Ovary (tissue), 9 donors: ENCODE measurements around the gene LHFPL5. TPM values are rescaled to one million over a fixed set of nuclear protein-coding genes. Genes with fewer than 3 reads are reported as not detected.

Source experiments
- DNase-seq, 5 donors: peaks; one replicate each; pipeline ENCODE4 v3.0.0-alpha.2; 2019 to 2020
- H3K27ac ChIP-seq, 2 donors: fragments of 200-600 bp; one replicate each; pipeline versions ENCODE4 v1.5.1 to v1.8.0; 2019 to 2022
- H3K27me3 ChIP-seq: fragments of 200-600 bp; one replicate; pipeline ENCODE4 v1.8.0; 2022
- H3K36me3 ChIP-seq: fragments of 200-600 bp; sonication (generic); one replicate; pipeline ENCODE4 v1.5.1; 2019
- H3K4me1 ChIP-seq: one replicate; pipeline ENCODE4 v1.8.1; 2013; ENCODE audit warnings: mild to moderate bottlenecking, moderate library complexity; ENCODE audit not compliant: insufficient read depth
- H3K4me3 ChIP-seq: fragments of 200-600 bp; sonication (generic); one replicate; pipeline ENCODE4 v1.5.1; 2017
- H3K9me3 ChIP-seq, 2 donors: fragments of 200-600 bp in 1 of 2; sonication (generic) in 1 of 2; one replicate each; pipeline versions ENCODE4 v1.5.1 to v1.8.1; 2013 to 2019; ENCODE audit warnings: mild to moderate bottlenecking in 1 of 2, moderate library complexity in 1 of 2
- EP300 ChIP-seq: sonication (generic); formaldehyde crosslinking; IDR thresholded peaks from one replicate; pipeline ENCODE4 v1.6.1; 2017; ENCODE audit warnings: antibody characterized with exemption
- POLR2A ChIP-seq: fragments of 450-650 bp; IDR thresholded peaks from one replicate; pipeline ENCODE4 v1.6.1; 2017; ENCODE audit warnings: antibody characterized with exemption, mild to moderate bottlenecking, moderate library complexity
- WGBS, 3 donors: extraction: QIAGEN DNeasy Blood & Tissue Kit in 1 of 3; methylation state at CpG; one replicate each; pipeline versions ENCODE4 v1.1.5 to v1.1.7; 2013 to 2017; 5-methylcytosine and 5-hydroxymethylcytosine counted together
- intact Hi-C, 4 donors: fragments of 100-400 bp; cut with DNase I; formaldehyde crosslinking; loops; one replicate each; pipeline versions ENCODE4 v1.11.0 to v1.15.1; 2022 to 2023
- polyA plus RNA-seq, 2 donors: library from polyadenylated mRNA; stranded (reverse); fragments of 200-250 nt in 1 of 2; fragments of 350-450 nt in 1 of 2; fragmentation: Illumina TruSeq in 1 of 2; extraction: RNeasy Lipid Tissue Mini Kit (QIAGEN cat#74804) in 1 of 2; gene quantifications; one replicate each; pipeline ENCODE4 v1.2.3, GENCODE V29; 2013 to 2014
- total RNA-seq, 7 donors: library from RNA; depleted of rRNA in 2 of 7; stranded (reverse); fragments of >200 nt in 2 of 7; fragmentation: NEBNext Ultra II Directional in 3 of 7; extraction: Animal tissue kit (Norgen Biotek cat#: 25700) in 3 of 7; gene quantifications; one replicate each; pipeline versions ENCODE4 v1.1.0 to v1.2.4, GENCODE V29; 2016 to 2023
- TF ChIP-seq, protein P1 (sequence below), 3 donors: fragments of 450-650 bp in 2 of 3; fragments of 200-600 bp in 1 of 3; IDR thresholded peaks; one replicate each; pipeline versions ENCODE4 v1.5.1 to v1.8.0; 2016 to 2022; ENCODE audit warnings: antibody characterized with exemption in 3 of 3, mild to moderate bottlenecking in 1 of 3
- donor health status: DM: no; HTN: no; CAD: no; lungs with moderate emphysema.
- donor health status: DM: no; HTN: no; CAD: no.
- donor health status: Bipolar disorder and iron deficiency.
- donor health status: DM: yes; HTN: yes; CAD: no.
- donor health status: DM: no; HTN: no; CAD: no.
- donor health status: DM: yes; HTN: yes; CAD: no.

LHFPL5 gene
- total and polyA plus RNA-seq, 9 donors: not detected

DNA sequence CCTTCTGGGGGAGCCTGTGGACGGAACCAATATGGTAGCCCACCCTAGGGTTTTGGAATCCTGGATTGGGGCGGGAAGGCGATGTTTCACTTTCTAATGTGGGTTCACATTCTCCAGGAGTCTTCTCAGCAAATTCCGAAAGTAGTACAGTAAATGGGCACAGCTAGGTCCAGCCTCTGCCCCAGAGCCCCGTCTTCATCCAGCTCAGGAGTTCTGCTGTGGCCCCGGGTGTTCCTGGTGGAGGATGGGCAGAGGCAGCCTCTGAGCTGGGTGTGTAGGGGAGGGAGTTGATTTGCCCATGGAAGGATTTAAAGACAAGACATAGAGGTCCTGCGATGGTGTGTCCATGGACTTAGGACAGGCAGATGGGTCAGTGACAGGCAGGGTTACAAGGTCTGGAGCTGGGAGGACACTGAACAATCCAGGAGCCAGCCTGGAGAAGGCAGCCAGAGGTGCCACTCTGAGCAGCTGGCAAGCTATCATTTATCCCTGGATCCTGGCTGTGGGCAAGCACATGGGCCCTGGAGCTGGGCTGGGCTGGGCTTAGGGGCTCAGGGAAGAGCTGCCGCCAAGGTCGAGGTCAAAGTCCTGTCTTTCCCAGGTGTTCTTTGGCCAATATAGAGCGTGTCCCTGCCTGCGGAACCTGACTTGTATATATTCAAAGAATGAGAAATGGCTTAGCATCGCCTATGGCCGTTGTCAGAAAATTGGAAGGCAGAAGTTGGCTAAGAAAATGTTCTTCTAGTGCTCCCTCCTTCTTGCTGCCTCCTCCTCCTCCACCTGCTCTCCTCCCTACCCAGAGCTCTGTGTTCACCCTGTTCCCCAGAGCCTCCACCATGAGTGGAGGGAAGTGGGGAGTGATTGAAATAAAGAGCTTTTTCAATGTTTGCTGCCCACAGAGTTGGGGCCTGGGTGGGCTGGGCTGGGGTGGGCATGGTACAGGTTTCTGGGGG lies 17.6 kb upstream of the LHFPL5 start:
- no peak overlapping the region for H3K4me3 ChIP-seq
- 78 to 84% (median 81%) methylated on average over 13 of the region's 13 CpGs for WGBS, 3 donors
- DNase-seq: no peak
- H3K9me3 ChIP-seq: no peaks in the 10 kb centered on the region
- H3K36me3 ChIP-seq: no peaks in the 10 kb centered on the region
- H3K4me1 ChIP-seq: no peaks in the 10 kb centered on the region
- no peak overlapping the region for H3K27ac ChIP-seq
- intact Hi-C loops: loop anchor here in 2 of 4 donors (1.0 kb wide), 1 partner anchor 11 kb away; no protein-coding TSS in a partner anchor
- H3K27me3 ChIP-seq: no peaks in the 10 kb centered on the region
- TF ChIP-seq POLR2A (no peak), EP300 (no peak)
- TF ChIP-seq, protein P1, sequence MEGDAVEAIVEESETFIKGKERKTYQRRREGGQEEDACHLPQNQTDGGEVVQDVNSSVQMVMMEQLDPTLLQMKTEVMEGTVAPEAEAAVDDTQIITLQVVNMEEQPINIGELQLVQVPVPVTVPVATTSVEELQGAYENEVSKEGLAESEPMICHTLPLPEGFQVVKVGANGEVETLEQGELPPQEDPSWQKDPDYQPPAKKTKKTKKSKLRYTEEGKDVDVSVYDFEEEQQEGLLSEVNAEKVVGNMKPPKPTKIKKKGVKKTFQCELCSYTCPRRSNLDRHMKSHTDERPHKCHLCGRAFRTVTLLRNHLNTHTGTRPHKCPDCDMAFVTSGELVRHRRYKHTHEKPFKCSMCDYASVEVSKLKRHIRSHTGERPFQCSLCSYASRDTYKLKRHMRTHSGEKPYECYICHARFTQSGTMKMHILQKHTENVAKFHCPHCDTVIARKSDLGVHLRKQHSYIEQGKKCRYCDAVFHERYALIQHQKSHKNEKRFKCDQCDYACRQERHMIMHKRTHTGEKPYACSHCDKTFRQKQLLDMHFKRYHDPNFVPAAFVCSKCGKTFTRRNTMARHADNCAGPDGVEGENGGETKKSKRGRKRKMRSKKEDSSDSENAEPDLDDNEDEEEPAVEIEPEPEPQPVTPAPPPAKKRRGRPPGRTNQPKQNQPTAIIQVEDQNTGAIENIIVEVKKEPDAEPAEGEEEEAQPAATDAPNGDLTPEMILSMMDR (IDR thresholded peaks at IDR 0.05): no peak

DNA sequence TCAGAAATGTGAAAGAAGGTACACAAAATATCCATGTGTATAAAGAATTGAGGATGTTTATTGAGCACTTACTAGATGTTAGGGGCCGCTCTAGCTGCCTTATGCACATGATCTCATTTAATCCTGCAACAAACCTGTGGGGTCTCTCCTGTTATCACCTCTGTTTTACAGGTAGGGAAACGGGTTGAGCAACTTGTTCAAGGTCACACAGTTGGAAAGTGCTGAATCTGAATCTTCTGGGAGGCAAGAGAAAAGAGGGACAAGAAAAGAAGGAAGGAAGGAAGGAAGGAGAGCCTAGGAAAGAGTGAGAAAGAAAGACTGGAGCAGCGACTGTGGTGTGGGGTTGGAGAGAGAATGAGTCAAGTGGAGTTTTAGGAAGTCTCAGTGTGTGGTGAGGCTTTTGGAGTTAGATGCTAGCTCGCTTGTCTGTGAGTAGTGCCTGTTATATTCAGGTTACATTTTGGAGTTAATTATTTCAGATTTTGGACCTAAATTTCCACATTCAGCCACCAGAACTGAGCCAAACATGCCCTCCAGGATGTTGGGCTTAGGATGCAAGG lies 16.6 kb upstream of the LHFPL5 start:
- no peak overlapping the region for H3K4me3 ChIP-seq
- intact Hi-C loops: no loop called here
- TF ChIP-seq POLR2A (no peak), EP300 (no peak)
- TF ChIP-seq, protein P1 (IDR thresholded peaks at IDR 0.05): no peak
- no peaks in the 10 kb centered on the region for H3K4me1 ChIP-seq
- H3K27me3 ChIP-seq: no peaks in the 10 kb centered on the region
- no peak for DNase-seq
- no peaks in the 10 kb centered on the region for H3K36me3 ChIP-seq
- 55 to 63% (median 59%) methylated on average over 4 of the region's 4 CpGs for WGBS, 3 donors
- H3K9me3 ChIP-seq: no peaks in the 10 kb centered on the region
- H3K27ac ChIP-seq: no peak overlapping the region

DNA sequence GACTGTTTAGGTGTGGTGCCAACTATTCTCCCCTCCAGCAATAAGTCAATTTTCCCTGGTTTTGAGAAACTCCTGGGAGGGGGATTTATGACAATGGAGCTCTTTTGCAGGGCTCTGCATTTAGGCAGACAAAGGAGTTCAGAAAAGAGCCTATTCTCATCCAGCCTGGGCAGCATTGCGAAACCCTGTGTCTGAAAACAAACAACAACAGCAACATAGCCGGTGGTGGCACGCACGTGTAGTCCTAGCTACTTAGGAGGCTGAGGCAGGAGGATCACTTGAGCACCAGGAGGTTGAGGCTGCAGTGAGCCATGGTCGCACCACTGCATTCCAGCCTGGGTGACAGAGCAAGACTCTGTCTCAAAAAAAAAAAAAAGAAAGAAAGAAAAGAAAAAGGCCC lies 14.5 kb upstream of the LHFPL5 start:
- no peaks in the 10 kb centered on the region for H3K36me3 ChIP-seq
- no peaks in the 10 kb centered on the region for H3K4me1 ChIP-seq
- H3K4me3 ChIP-seq: no peak overlapping the region
- no peaks in the 10 kb centered on the region for H3K27me3 ChIP-seq
- WGBS, 3 donors: 78 to 82% (median 80%) methylated on average over 5 of the region's 5 CpGs
- no peaks in the 10 kb centered on the region for H3K9me3 ChIP-seq
- TF ChIP-seq, protein P1 (IDR thresholded peaks at IDR 0.05): no peak
- no peak for TF ChIP-seq POLR2A
- TF ChIP-seq EP300: no peak
- intact Hi-C loops: no loop called here
- DNase-seq: no peak
- no peak overlapping the region for H3K27ac ChIP-seq

DNA sequence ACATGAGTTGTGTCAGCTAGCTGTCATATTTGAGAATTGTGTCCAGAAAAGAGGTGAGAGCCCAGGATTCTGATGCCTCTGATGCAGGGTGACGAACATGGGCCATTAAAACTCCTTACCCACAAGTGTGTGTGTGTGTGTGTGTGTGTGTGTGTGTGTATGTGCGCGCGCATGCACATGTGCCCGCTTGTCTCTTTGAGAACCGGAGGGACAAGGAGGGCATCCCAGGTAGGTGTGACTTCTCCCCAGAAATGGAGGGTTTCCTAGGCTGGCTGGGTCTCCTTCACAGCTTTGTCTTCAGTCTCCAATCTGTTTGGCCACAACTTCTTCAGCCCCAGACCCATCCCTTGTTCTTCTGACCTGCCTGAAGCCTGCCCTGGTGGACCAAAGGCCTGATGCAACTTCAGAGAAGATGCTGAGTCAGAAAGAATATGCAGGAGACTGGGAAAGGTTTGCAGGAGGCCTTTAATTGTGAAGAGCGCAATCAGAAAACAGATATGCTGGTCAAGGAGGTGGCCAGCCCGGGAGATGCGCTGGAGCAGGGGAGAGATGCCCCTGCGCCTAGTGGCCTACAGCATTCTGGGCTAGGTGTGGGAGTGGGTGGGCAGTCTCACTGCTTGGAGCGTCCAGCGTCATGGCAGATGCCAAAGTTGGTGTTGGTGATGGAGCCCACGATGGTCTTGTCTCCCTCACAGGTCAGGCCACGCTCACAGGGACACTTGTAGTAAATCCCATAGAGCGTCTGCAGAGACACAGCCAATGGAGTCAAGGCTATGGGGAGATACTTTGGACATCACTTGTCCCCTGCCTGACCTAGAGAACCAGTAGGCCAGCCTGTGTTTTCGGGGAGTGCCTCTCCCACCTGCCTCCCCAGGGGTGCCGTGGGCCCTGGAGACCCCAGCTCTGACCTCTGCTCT lies 10.4 kb upstream of the LHFPL5 start:
- Histone ChIP-seq H3K27ac (no peak overlapping the region), H3K27me3 (no peaks in the 10 kb centered on the region), H3K4me1 (no peaks in the 10 kb centered on the region), H3K4me3 (no peak overlapping the region), H3K9me3 (no peaks in the 10 kb centered on the region), H3K36me3 (no peaks in the 10 kb centered on the region)
- TF ChIP-seq EP300 (no peak), POLR2A (no peak)
- TF ChIP-seq, protein P1 (IDR thresholded peaks at IDR 0.05): no peak
- WGBS, 3 donors: 88 to 90% (median 90%) methylated on average over 17 of the region's 17 CpGs
- no peak for DNase-seq
- intact Hi-C loops: no loop called here
